ENCODE results near the gene MEF2B.

GRCh38 chr19:19211499-19212420 is 41.7 kb upstream of the MEF2B start, which contains the start of gene NCAN:
- TF ChIP-seq CTCF (IDR thresholded peaks at IDR 0.05) (no peak), POLR2A (IDR thresholded peaks at IDR 0.05) (no peak)

Measured in adrenal gland (tissue), 5 donors.